GM19351 (cell line): ENCODE results near the gene BCKDK.
A peak's percentile ranks its signal among the peaks of the same experiment; 100 is the strongest.
"Not testable (repeated sequence)": the region's sequence is repeated elsewhere in the genome, so short reads cannot be mapped to it uniquely, and the experiment has no call there.

Experiments
- ATAC-seq: cut with Tn5 transposase; IDR thresholded peaks from one replicate; pipeline ENCODE4 v1.9.1; 2021; ENCODE audit warnings: mild to moderate bottlenecking, moderate library complexity; ENCODE audit not compliant: unreplicated experiment

Gene BCKDK

DNA sequence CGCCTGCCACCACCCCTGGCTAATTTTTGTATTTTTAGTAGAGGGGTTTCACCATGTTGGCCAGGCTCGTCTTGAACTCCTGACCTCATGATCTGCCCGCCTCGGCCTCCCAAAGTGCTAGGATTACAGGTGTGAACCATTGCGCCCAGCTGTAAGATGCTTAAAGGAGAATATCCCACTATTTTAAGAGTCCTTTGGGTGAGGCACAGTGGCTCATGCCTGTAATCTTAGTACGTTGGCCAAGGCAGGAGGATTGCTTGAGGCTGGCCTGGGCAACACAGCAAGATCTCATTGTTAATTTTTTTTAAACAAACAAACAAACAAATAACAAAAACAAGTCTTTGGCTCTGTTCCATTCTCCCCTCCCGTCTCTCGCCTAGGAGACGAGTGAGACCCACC is 32.9 kb downstream of the BCKDK start:
- ATAC-seq: not testable (repeated sequence)

GRCh38 chr16:31141489-31142108 is 33.4 kb downstream of the BCKDK start:
- no peak for ATAC-seq

DNA sequence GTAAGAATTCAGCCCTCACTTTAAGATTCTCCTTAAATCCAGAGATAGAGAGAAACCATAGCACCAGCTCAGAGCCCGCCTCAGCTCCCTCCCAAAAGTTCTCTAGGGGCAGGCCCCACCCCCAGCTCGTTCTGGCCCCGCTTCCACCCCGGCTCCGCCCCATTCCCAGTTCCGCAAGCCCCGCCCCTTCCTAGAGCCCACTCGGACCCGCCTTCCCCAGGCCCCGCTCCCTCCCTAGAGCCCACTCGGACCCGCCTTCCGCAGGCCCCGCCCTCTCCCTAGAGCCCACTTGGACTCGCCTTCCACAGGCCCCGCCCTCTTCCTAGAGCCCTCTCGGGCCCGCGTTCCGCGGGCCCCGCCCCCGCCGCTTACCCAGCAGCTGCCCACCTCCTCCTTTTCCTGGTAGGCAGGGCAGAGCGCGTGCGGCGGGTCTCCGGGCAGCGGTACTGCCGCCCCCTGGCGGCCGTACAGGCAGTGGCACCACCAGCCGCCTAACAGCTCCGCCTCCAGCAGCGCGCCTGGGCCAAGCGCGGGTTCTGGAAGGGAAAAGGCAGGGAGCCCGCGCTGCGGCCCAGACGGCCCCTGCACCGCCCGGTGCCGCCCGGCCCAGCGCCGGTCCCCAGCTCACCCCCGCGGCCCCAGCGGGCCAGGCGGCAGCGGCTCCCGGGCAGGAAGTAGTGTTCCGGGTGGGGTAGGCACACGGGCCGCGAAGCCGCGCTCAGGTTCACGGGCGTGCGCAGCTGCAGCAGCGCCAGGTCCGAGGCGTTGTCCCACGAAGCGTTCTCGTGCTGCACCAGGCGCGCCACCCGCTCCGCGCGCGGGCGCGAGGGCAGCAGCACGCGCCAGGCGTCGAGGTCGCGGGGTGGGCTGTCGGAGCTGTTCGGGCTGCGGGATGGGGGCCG is 34.2 kb downstream of the BCKDK start:
- ATAC-seq: peak; percentile 85

GRCh38 chr16:31143011-31143693 is 35.0 kb downstream of the BCKDK start:
- no peak for ATAC-seq

DNA sequence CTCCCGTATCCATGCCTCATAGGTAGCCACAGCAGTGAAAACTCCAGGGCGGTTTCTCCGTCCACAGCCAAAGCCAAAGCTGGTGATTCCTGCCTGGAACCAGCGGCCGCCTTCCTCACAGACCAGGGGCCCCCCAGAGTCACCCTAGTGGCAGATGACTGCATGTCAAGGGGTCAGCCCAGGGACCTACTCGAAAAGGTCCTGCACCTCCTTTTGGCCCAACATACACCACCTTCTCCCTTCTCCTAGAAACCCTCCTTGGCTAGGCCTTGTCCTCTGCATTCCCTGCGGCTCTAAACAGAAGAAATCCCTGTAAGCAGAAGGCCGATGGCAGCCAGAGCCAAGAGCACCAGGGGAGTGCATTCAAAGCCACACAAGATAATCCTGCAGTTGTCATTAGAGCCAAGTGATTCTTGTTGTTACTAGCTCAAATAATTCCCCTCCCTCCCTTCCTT is 35.5 kb downstream of the BCKDK start:
- ATAC-seq: no peak

DNA sequence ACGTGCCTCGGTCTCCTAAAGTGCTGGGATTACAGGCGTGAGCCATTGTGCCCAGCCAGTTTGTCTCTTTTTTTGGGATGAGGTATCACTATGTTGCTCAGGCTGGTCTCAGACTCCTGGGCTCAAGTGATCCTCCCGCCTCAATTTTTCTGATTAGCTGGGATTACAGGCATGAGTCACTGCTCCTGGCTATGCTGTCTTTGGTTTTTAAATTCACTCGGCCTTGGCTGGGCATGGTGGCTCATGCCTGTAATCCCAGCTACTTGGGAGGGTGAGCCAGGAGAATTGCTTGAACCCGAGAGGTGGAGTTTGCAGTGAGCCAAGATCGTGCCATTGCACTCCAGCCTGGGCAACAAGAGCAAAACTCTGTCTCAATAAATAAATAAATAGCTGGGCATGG is 36.2 kb downstream of the BCKDK start:
- ATAC-seq: not testable (repeated sequence)

GRCh38 chr16:31145398-31145990 is 37.3 kb downstream of the BCKDK start:
- no peak for ATAC-seq

DNA sequence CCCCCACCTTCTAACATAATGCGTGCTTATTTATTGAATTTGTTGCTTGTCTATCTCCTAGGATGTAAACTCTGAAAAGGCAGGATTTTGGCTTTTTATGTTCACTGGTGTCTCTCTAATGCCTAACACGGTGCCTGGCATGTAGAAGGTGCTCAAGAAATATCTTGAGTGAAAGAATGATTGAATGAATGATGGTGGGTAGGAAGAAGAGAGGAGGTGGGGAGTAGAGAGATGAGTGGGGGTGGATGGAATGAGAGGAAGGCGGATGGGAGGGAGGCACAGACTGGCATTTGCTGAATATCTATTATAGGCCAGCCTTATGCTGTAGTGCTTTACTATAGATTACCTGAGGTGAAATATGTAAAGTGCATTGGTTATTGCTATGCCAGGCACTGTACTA is 39.4 kb downstream of the BCKDK start:
- ATAC-seq: no peak

DNA sequence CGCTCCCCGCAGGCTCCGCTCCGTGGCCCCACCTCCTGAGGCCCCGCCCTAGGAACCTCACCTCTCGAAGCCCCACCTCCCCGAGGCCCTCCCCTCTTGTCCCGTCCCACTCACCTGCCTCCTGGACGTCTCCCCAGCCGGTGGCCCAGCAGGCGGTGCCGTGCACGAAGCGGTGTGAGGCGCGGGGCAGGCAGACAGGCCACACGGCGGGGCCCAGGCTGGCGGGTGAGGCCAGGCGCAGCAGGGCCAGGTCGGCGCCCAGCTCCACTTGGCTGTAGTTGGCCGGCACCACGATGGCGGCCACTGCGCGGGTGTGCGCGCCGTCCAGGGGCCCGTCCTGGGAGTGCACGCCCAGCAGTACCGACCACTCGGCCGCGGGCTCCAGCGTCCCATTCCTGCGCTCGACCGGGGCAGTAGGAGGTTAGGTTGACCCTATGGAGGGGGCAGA is 40.1 kb downstream of the BCKDK start:
- no peak for ATAC-seq

GRCh38 chr16:31148896-31149295 is 40.7 kb downstream of the BCKDK start:
- no peak for ATAC-seq

GRCh38 chr16:31149332-31149731 is 41.1 kb downstream of the BCKDK start:
- ATAC-seq: no peak

- ATAC-seq: no peak
Measured at GRCh38 chr16:31149894-31150890, 42.0 kb downstream of the BCKDK start, which contains the start of gene PRSS36. PRSS36 (minus strand) TSS chr16:31150066; CDS start chr16:31150035, 31 bp downstream.

DNA sequence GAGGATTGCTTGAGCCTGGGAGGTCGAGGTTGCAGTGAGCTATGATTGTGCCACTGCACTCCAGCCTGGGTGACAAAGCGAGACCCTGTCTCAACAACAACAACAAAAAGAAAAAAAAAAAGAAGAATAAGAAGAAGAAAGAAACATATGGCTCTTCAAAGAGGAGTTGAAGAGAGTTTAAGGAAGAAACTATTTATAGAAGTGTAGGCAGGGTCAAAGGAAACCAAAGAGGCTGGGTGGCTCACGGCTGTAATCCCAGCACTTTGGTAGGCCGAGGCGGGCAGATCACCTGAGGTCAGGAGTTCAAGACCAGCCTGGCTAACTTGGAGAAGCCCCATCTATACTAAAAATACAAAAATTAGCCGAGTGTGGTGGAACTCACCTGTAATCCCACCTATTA is 42.8 kb downstream of the BCKDK start:
- ATAC-seq: not testable (repeated sequence)

GRCh38 chr16:31157136-31157535 is 49.0 kb downstream of the BCKDK start:
- no peak for ATAC-seq
